HepG2 (cell line): ENCODE results near the gene NABP1. TPM values are rescaled to one million over a fixed set of nuclear protein-coding genes. Genes with fewer than 3 reads are reported as not detected.
A peak's percentile ranks its signal among the peaks of the same experiment; 100 is the strongest.

Source experiments
- CBX5 ChIP-seq: sonication (generic); formaldehyde crosslinking; IDR thresholded peaks from 2 replicates; pipeline ENCODE4 v1.4.0; 2020; ENCODE audit warnings: missing genetic modification reagents, borderline replicate concordance
- CEBPZ ChIP-seq: IDR thresholded peaks from 2 replicates; pipeline ENCODE4 v1.6.1; 2012; ENCODE audit warnings: low read length, improper control_type of control experiment
- CTCF ChIP-seq: sonication (generic); formaldehyde crosslinking; IDR thresholded peaks from 2 replicates; pipeline ENCODE4 v1.5.0; 2020; ENCODE audit warnings: mild to moderate bottlenecking, missing genetic modification reagents, moderate library complexity
- FOXA3 ChIP-seq: IDR thresholded peaks from 2 replicates; pipeline ENCODE4 v1.6.1; 2016; ENCODE audit warnings: missing genetic modification reagents, missing compliant biosample characterization
- HNF1A ChIP-seq, 2 experiments: sonication (generic) in 1 of 2; formaldehyde crosslinking in 1 of 2; IDR thresholded peaks; 2 replicates each; pipeline versions ENCODE4 v1.4.0 to v1.6.1; 2016 to 2020; ENCODE audit warnings: borderline replicate concordance in 1 of 2, low read depth in 1 of 2, mild to moderate bottlenecking in 1 of 2, missing genetic modification reagents in 1 of 2
- MATR3 ChIP-seq: sonication (generic); formaldehyde crosslinking; IDR thresholded peaks from 2 replicates; pipeline ENCODE4 v1.4.0; 2020; ENCODE audit warnings: missing genetic modification reagents
- NR3C1 ChIP-seq: sonication (generic); formaldehyde crosslinking; IDR thresholded peaks from 2 replicates; pipeline ENCODE4 v1.4.0; 2020; ENCODE audit warnings: missing genetic modification reagents
- RAD21 ChIP-seq: fragments of 450-650 bp; formaldehyde crosslinking; IDR thresholded peaks from 2 replicates; pipeline ENCODE4 v1.5.0; 2020; ENCODE audit warnings: mild to moderate bottlenecking
- SOX6 ChIP-seq, 2 experiments: fragments of 450-650 bp in 1 of 2; sonication (generic) in 1 of 2; formaldehyde crosslinking in 1 of 2; IDR thresholded peaks; 2 replicates each; pipeline versions ENCODE4 v1.4.0 to v1.6.1; 2017 to 2020; ENCODE audit warnings: antibody characterized with exemption in 1 of 2, mild to moderate bottlenecking in 1 of 2, missing genetic modification reagents in 1 of 2
- SP140L ChIP-seq: sonication (generic); formaldehyde crosslinking; IDR thresholded peaks from 2 replicates; pipeline ENCODE4 v1.4.0; 2020; ENCODE audit warnings: missing genetic modification reagents, borderline replicate concordance
- SSRP1 ChIP-seq: IDR thresholded peaks from 2 replicates; pipeline ENCODE4 v1.6.1; 2016; ENCODE audit warnings: control low read depth
- STAT6 ChIP-seq: sonication (generic); formaldehyde crosslinking; IDR thresholded peaks from 2 replicates; pipeline ENCODE4 v1.4.0; 2020; ENCODE audit warnings: missing genetic modification reagents, mild to moderate bottlenecking, borderline replicate concordance
- TOE1 ChIP-seq: sonication (generic); formaldehyde crosslinking; IDR thresholded peaks from 2 replicates; pipeline ENCODE4 v1.4.0; 2020; ENCODE audit warnings: mild to moderate bottlenecking, missing genetic modification reagents
- TSC22D2 ChIP-seq: sonication (generic); formaldehyde crosslinking; IDR thresholded peaks from 2 replicates; pipeline ENCODE4 v1.5.1; 2020; ENCODE audit warnings: missing genetic modification reagents, mild to moderate bottlenecking, borderline replicate concordance
- ZNF740 ChIP-seq: sonication (generic); formaldehyde crosslinking; IDR thresholded peaks from 2 replicates; pipeline ENCODE4 v1.4.0; 2020; ENCODE audit warnings: missing genetic modification reagents
- polyA plus RNA-seq, 8 experiments: library from polyadenylated mRNA; depleted of rRNA in 3 of 8; stranded (reverse) in 7 of 8; unstranded in 1 of 8; fragments of >200 nt; fragmentation: Illumina TruSeq in 4 of 8; extraction: Trizol in 4 of 8; gene quantifications; 2 replicates each; pipeline versions ENCODE4 v1.2.1 to v1.2.3, GENCODE V29; 2011 to 2016; ENCODE audit warnings: low read depth in 4 of 8, missing spikeins in 1 of 8, mixed read lengths in 1 of 8; ENCODE audit not compliant: insufficient read depth in 1 of 8
- total RNA-seq, 5 experiments: library from RNA; depleted of rRNA; stranded (reverse); fragments of >200 nt; fragmentation: Illumina TruSeq; extraction: Trizol; gene quantifications; 2 replicates each; pipeline ENCODE4 v1.2.3, GENCODE V29; 2016; ENCODE audit warnings: low read depth in 1 of 5

The NABP1 gene
- total and polyA plus RNA-seq, 2 of the 13 experiments (the other 11 are each of a cell fraction or from before 2014, with no cell fraction given), result 14.9 to 19.8 TPM

GRCh38 chr2:191691016-191691735 lies 13.2 kb downstream of the NABP1 start (continued):
- TF ChIP-seq HNF1A (IDR thresholded peaks at IDR 0.05; ENCODE audit: low read depth), result 0 out of 2 replicates have a peak, but pooled peaks have one; percentile 13
- TF ChIP-seq HNF1A (CRISPR knock-in tag; IDR thresholded peaks at IDR 0.05; ENCODE audit: borderline replicate concordance), result no peak
- peak; percentile 84 for TF ChIP-seq RAD21
- TF ChIP-seq SP140L, result 0 out of 2 replicates have a peak, but pooled peaks have one; percentile 70
- TF ChIP-seq CBX5 (CRISPR knock-in tag), result no peak
- 0 out of 2 replicates have a peak, but pooled peaks have one; percentile 25 for TF ChIP-seq STAT6
- TF ChIP-seq NR3C1 (CRISPR knock-in tag), result no peak
- peak; percentile 89 for TF ChIP-seq CTCF (CRISPR knock-in tag)
- TF ChIP-seq CEBPZ, result no peak
- TF ChIP-seq SOX6 (IDR thresholded peaks at IDR 0.05), result no peak
- TF ChIP-seq SOX6 (CRISPR knock-in tag; IDR thresholded peaks at IDR 0.05), result 0 out of 2 replicates have a peak, but pooled peaks have one; percentile 34
- 0 out of 2 replicates have a peak, but pooled peaks have one; percentile 30 for TF ChIP-seq TSC22D2 (CRISPR knock-in tag)
- no peak; the same call in 1 of the 2 replicates for TF ChIP-seq SSRP1 (CRISPR knock-in tag)
- TF ChIP-seq FOXA3 (CRISPR knock-in tag), result 0 out of 2 replicates have a peak, but pooled peaks have one; percentile 39
- TF ChIP-seq TOE1 (CRISPR knock-in tag), result no peak
- TF ChIP-seq MATR3 (CRISPR knock-in tag), result no peak
- no peak for TF ChIP-seq ZNF740 (CRISPR knock-in tag)
